C4-2B (cell line): ENCODE measurements around the gene DCST2.

Experiments
- ZFX ChIP-seq: fragments of 450-650 bp; IDR thresholded peaks from 2 replicates; pipeline ENCODE4 v1.6.1; 2017
- TF ChIP-seq, protein P1 (sequence below): fragments of 450-650 bp; conservative IDR thresholded peaks from 2 replicates; pipeline ENCODE4 v1.5.1; 2017; ENCODE audit warnings: mild to moderate bottlenecking

DNA sequence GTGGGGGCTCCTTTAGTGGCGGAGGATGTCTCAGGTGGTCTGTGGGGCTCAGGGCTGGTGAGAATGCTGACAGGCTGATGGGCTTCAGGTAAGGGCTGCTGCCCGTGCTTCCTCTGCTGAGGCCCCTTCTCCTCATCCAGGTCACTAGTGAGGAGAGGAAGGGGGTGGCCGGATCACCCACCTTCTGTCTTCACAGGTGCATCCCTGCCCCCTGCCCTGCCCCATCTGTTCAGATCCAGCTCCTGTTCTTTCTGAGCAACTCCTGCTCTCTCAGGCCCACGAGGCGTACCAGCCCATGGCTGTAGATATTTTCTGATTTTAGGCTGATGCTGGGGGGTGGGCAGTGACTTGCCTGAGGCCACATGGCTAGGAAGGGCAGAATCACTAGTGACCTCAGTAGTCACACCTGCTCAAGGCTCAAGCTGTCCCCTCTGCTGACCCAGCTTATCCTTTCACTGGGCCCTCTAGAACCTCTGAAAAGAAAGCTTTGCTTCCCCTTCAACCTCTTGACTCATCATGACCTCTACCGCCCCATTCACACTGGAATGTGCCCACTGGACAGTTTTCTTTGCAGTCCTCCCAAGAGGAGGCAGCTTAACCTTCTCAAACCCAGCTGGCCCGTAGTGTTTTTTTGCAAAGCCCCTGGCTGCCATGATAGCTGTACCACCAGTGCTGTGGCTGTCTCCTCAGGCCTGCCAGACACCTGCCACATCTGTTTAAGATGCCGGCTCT, 14.8 kb downstream of the DCST2 start:
- TF ChIP-seq, protein P1, sequence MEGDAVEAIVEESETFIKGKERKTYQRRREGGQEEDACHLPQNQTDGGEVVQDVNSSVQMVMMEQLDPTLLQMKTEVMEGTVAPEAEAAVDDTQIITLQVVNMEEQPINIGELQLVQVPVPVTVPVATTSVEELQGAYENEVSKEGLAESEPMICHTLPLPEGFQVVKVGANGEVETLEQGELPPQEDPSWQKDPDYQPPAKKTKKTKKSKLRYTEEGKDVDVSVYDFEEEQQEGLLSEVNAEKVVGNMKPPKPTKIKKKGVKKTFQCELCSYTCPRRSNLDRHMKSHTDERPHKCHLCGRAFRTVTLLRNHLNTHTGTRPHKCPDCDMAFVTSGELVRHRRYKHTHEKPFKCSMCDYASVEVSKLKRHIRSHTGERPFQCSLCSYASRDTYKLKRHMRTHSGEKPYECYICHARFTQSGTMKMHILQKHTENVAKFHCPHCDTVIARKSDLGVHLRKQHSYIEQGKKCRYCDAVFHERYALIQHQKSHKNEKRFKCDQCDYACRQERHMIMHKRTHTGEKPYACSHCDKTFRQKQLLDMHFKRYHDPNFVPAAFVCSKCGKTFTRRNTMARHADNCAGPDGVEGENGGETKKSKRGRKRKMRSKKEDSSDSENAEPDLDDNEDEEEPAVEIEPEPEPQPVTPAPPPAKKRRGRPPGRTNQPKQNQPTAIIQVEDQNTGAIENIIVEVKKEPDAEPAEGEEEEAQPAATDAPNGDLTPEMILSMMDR: no peak
- TF ChIP-seq ZFX: no peak
